A549 (cell line): ENCODE measurements around the gene SF3A2. TPM values are rescaled to one million over a fixed set of nuclear protein-coding genes. Genes with fewer than 3 reads are reported as not detected.

Experiments used
- ATAC-seq, 2 experiments: fragments of 200-7000 bp in 1 of 2; fragments of >200 bp in 1 of 2; cut with Nextera tagmentation in 1 of 2; cut with Tn5 transposase in 1 of 2; 3 replicates each; pipeline versions ENCODE4 v1.8.0 to v1.9.1; 2018 to 2020; ENCODE audit warnings: mild to moderate bottlenecking in 1 of 2, moderate library complexity in 1 of 2
- CTCF ChIA-PET: fragments of 300-600 bp; sonication (Branson Sonifier 250); formaldehyde crosslinking; extraction: SDS; loops from one replicate; lab custom pipeline; 2021; ENCODE audit warnings: antibody characterized with exemption, inconsistent platforms; lab: Yijun Ruan, JAX
- POLR2A ChIA-PET: fragments of 350-600 bp; formaldehyde crosslinking; extraction: SDS; loops from one replicate; lab custom pipeline; 2021; ENCODE audit warnings: antibody characterized with exemption, inconsistent platforms; lab: Yijun Ruan, JAX
- DNase-seq, 2 experiments: peaks; one replicate each; pipeline versions ENCODE4 v3.0.0 to v3.0.0-alpha.2; 2011 to 2016; ENCODE audit warnings: low read depth in 1 of 2, low spot score in 1 of 2
- FAIRE-seq: peaks from 2 replicates; lab custom pipeline; 2011; peaks lifted over from hg19 to GRCh38; lab: Jason Lieb, UNC
- H3K27ac ChIP-seq, 2 experiments: fragments of >200 bp; sonication (Bioruptor Twin); formaldehyde crosslinking; 3 replicates each; pipeline ENCODE4 v1.5.1; 2016 to 2017
- H3K4me1 ChIP-seq: fragments of >200 bp; sonication (Bioruptor Twin); formaldehyde crosslinking; 3 replicates; pipeline ENCODE4 v1.6.1; 2016
- H3K4me2 ChIP-seq: fragments of >200 bp; sonication (Bioruptor Twin); formaldehyde crosslinking; 3 replicates; pipeline ENCODE4 v1.6.1; 2016
- H3K4me3 ChIP-seq: fragments of >200 bp; sonication (Bioruptor Twin); formaldehyde crosslinking; 3 replicates; pipeline ENCODE4 v1.5.1; 2016
- H3K9me3 ChIP-seq: fragments of >200 bp; sonication (Bioruptor Twin); formaldehyde crosslinking; 3 replicates; pipeline ENCODE4 v1.6.1; 2016
- CBX2 ChIP-seq: fragments of 200-600 bp; sonication (generic); IDR thresholded peaks from 2 replicates; pipeline ENCODE4 v1.6.1; 2016; ENCODE audit warnings: low read depth, mild to moderate bottlenecking, borderline replicate concordance
- CEBPB ChIP-seq, 2 experiments: fragments of >200 bp in 1 of 2; sonication (Bioruptor Twin) in 1 of 2; formaldehyde crosslinking in 1 of 2; IDR thresholded peaks; 2 replicates each; pipeline ENCODE4 v1.6.1; 2012 to 2016
- CTCF ChIP-seq: fragments of >200 bp; sonication (Bioruptor Twin); formaldehyde crosslinking; IDR thresholded peaks from 3 replicates; pipeline ENCODE4 v1.5.1; 2016
- EHF ChIP-seq: fragments of 250-450 bp; sonication (Bioruptor Pico); IDR thresholded peaks from 2 replicates; pipeline ENCODE4 v1.5.0; 2020; ENCODE audit warnings: mild to moderate bottlenecking
- EP300 ChIP-seq, 2 experiments: fragments of >200 bp; sonication (Bioruptor Twin); formaldehyde crosslinking; IDR thresholded peaks; 2 replicates in 1 of 2; 3 replicates in 1 of 2; pipeline ENCODE4 v1.6.1; 2016 to 2017
- ESRRA ChIP-seq: fragments of 150-350 bp; IDR thresholded peaks from 2 replicates; pipeline ENCODE4 v1.6.1; 2014; ENCODE audit warnings: mild to moderate bottlenecking, low read length, borderline replicate concordance
- GATA3 ChIP-seq: IDR thresholded peaks from 2 replicates; pipeline ENCODE4 v1.6.1; 2012; ENCODE audit warnings: borderline replicate concordance
- HDAC2 ChIP-seq: fragments of 200-600 bp; sonication (generic); IDR thresholded peaks from 2 replicates; pipeline ENCODE4 v1.6.1; 2016
- HOXA7 ChIP-seq: fragments of 250-450 bp; sonication (Bioruptor Pico); IDR thresholded peaks from 2 replicates; pipeline ENCODE4 v1.5.0; 2020; ENCODE audit warnings: mild to moderate bottlenecking, moderate library complexity
- JUNB ChIP-seq: fragments of >200 bp; sonication (Bioruptor Twin); formaldehyde crosslinking; IDR thresholded peaks from 2 replicates; pipeline ENCODE4 v1.6.1; 2016
- MAFK ChIP-seq: fragments of 450-650 bp; IDR thresholded peaks from 2 replicates; pipeline ENCODE4 v1.6.1; 2014; ENCODE audit not compliant: partially characterized antibody
- MAZ ChIP-seq: fragments of 150-350 bp; IDR thresholded peaks from 2 replicates; pipeline ENCODE4 v1.6.1; 2014; ENCODE audit warnings: antibody characterized with exemption, low read depth, low read length, borderline replicate concordance
- NFE2L2 ChIP-seq: fragments of 150-350 bp; conservative IDR thresholded peaks from 2 replicates; pipeline ENCODE4 v1.6.1; 2014; ENCODE audit warnings: low read length
- NPAS2 ChIP-seq: fragments of 250-450 bp; sonication (Bioruptor Pico); IDR thresholded peaks from 2 replicates; pipeline ENCODE4 v1.8.0; 2022; ENCODE audit warnings: mild to moderate bottlenecking, moderate library complexity, borderline replicate concordance
- NR3C1 ChIP-seq: fragments of >200 bp; sonication (Bioruptor Twin); formaldehyde crosslinking; IDR thresholded peaks from 3 replicates; pipeline ENCODE4 v1.6.1; 2017
- PBX3 ChIP-seq: IDR thresholded peaks from 2 replicates; pipeline ENCODE4 v1.6.1; 2012
- POLR2A ChIP-seq: IDR thresholded peaks from 2 replicates; pipeline ENCODE4 v1.6.1; 2012; ENCODE audit warnings: mild to moderate bottlenecking, low read length
- POLR2AphosphoS2 ChIP-seq: conservative IDR thresholded peaks from 2 replicates; pipeline ENCODE4 v1.6.1; 2012; ENCODE audit warnings: low read length, improper control_type of control experiment, inconsistent platforms
- RARB ChIP-seq: fragments of 250-450 bp; sonication (Bioruptor Pico); IDR thresholded peaks from 2 replicates; pipeline ENCODE4 v1.8.0; 2021; ENCODE audit warnings: mild to moderate bottlenecking, moderate library complexity
- RNF2 ChIP-seq: fragments of 200-600 bp; sonication (generic); IDR thresholded peaks from 2 replicates; pipeline ENCODE4 v1.6.1; 2016; ENCODE audit warnings: low read depth, mild to moderate bottlenecking, antibody characterized with exemption, moderate library complexity, borderline replicate concordance
- SREBF2 ChIP-seq: fragments of 450-650 bp; IDR thresholded peaks from 2 replicates; pipeline ENCODE4 v1.6.1; 2014; ENCODE audit warnings: mild to moderate bottlenecking, moderate library complexity
- TFCP2L1 ChIP-seq: fragments of 250-450 bp; sonication (Bioruptor Pico); IDR thresholded peaks from 2 replicates; pipeline ENCODE4 v1.5.0; 2021; ENCODE audit warnings: mild to moderate bottlenecking
- ZNF302 ChIP-seq: fragments of 250-450 bp; sonication (Bioruptor Pico); IDR thresholded peaks from 2 replicates; pipeline ENCODE4 v1.9.0; 2021; ENCODE audit warnings: inconsistent platforms, mild to moderate bottlenecking, moderate library complexity
- WGBS: methylation state at CpG from one replicate; pipeline ENCODE4 v1.1.6; 2017; ENCODE audit errors: missing lambda C conversion rate; 5-methylcytosine and 5-hydroxymethylcytosine counted together
- polyA plus RNA-seq, 4 experiments: library from polyadenylated mRNA; depleted of rRNA in 3 of 4; stranded (reverse); fragments of >200 nt; fragmentation: RNase III in 1 of 4; extraction: RNeasy Plus Mini Kit Qiagen cat#74134 plus additional on column Dnase treatment in 1 of 4; gene quantifications; 2 replicates in 3 of 4; 3 replicates in 1 of 4; pipeline ENCODE4 v1.2.3, GENCODE V29; 2011 to 2017
- TF ChIP-seq, protein P1 (sequence below): fragments of >200 bp; sonication (Bioruptor Twin); formaldehyde crosslinking; IDR thresholded peaks from 3 replicates; pipeline ENCODE4 v1.6.1; 2016

The SF3A2 gene
- polyA plus RNA-seq, 2 of the 4 experiments (the other 2 are of a cell fraction): 11.9 to 68.2 TPM

GRCh38 chr19:2228157-2229030, 8.2 kb upstream of the SF3A2 start:
- ATAC-seq (no peak; a peak in 1 of 6 replicates), DNase-seq (no peak), FAIRE-seq (no peak)
- no peaks in the 10 kb centered on the region; the same call in 2 of the 3 replicates for H3K4me1 ChIP-seq
- TF ChIP-seq CEBPB (IDR thresholded peaks at IDR 0.05): no peak
- TF ChIP-seq, protein P1, sequence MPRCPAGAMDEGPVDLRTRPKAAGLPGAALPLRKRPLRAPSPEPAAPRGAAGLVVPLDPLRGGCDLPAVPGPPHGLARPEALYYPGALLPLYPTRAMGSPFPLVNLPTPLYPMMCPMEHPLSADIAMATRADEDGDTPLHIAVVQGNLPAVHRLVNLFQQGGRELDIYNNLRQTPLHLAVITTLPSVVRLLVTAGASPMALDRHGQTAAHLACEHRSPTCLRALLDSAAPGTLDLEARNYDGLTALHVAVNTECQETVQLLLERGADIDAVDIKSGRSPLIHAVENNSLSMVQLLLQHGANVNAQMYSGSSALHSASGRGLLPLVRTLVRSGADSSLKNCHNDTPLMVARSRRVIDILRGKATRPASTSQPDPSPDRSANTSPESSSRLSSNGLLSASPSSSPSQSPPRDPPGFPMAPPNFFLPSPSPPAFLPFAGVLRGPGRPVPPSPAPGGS: no peak
- TF ChIP-seq POLR2AphosphoS2: no peak
- no peak for TF ChIP-seq CTCF
- no peak for TF ChIP-seq PBX3
- H3K27ac ChIP-seq: no peak overlapping the region
- no peak overlapping the region for H3K4me3 ChIP-seq
- ChIA-PET CTCF (interaction anchor here (1.0 to 1.6 kb wide), 3 partner anchors 7 to 73 kb away, joined by 3 to 5 read pairs (median 3); partner anchors contain the start of gene PLEKHJ1), POLR2A (no interaction called here)
- no peak overlapping the region for H3K4me2 ChIP-seq
- H3K9me3 ChIP-seq: no peaks in the 10 kb centered on the region
- 97% methylated on average over 30 of the region's 48 CpGs for WGBS

DNA sequence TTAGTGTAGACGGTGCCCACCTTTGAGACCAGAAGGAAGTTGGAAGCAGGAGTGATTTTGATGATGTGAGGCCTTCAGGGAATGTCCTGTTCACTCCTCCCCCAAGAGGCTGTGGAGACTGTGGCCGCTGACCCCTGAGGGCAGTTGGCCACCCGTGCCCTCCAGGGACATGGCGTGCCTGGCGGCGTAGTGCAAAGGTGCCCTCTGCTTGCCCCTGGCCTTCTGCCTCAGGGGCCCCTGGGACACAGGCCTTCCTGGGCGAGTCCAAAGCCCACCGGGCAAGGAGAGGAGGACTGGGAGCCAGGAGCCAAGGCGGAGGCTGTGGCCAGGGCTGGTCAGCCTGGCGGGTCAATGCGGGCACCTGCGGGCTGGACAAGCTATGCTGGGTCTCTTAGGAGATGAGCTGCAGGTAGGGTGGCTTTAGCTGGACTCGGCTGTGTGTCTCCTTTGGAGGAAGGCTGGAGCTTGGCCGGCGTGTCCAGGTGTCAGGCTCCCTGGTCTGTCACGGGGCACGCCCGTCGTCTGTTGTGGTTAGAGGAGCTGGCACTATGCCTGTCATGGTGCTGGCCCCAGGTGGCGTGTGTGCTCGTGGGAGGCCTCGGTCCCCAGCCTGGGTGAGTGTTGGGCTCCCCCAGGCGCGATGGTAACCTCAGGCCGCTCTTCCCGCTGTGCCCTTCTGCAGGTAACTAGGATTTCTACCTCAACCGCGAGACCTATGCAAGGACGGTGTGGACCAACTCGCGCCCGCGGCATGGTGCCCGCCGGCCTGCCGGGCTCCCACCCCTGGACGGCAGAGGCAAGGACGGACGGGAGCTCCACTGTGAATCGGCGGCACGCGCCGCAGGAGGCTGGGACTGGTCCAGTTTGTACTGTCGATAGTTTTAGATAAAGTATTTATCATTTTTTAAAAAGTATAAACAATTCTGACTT, 7.3 kb upstream of the SF3A2 start:
- H3K9me3 ChIP-seq: no peaks in the 10 kb centered on the region
- DNase-seq: no peak
- H3K4me3 ChIP-seq: no peak overlapping the region
- no peak for FAIRE-seq
- WGBS: 94% methylated on average over 31 of the region's 45 CpGs
- no peak overlapping the region for H3K27ac ChIP-seq
- ATAC-seq: no peak
- CTCF ChIA-PET: interaction anchor here (1.0 to 1.6 kb wide), 3 partner anchors 26 to 74 kb away, joined by 3 read pairs; no protein-coding TSS in a partner anchor
- no peak overlapping the region for H3K4me2 ChIP-seq
- TF ChIP-seq CBX2 (no peak), EP300 (IDR thresholded peaks at IDR 0.05) (no peak), GATA3 (no peak), MAZ (no peak), HDAC2 (no peak), NPAS2 (CRISPR knock-in tag) (no peak), ESRRA (no peak), HOXA7 (CRISPR knock-in tag) (no peak), ZNF302 (CRISPR knock-in tag) (no peak), MAFK (no peak), RNF2 (no peak), RARB (CRISPR knock-in tag) (no peak), POLR2A (no peak), CTCF (no peak), EHF (no peak), TFCP2L1 (CRISPR knock-in tag) (no peak), JUNB (no peak), NR3C1 (no peak), NFE2L2 (no peak), SREBF2 (no peak)
- POLR2A ChIA-PET: no interaction called here
- no peaks in the 10 kb centered on the region; the same call in 2 of the 3 replicates for H3K4me1 ChIP-seq
